Thoracic aorta (tissue), 2 donors: ENCODE data around the gene CCDC183. TPM values are rescaled to one million over a fixed set of nuclear protein-coding genes. Genes with fewer than 3 reads are reported as not detected.
"Not testable (repeated sequence)": the region's sequence is repeated elsewhere in the genome, so short reads cannot be mapped to it uniquely, and the experiment has no call there.

Experiments
- ATAC-seq: fragments of 150-250 bp; one replicate; pipeline ENCODE4 v1.8.0; 2017; ENCODE audit warnings: low read depth; ENCODE audit not compliant: insufficient number of reproducible peaks, low FRiP score
- DNase-seq: peaks from one replicate; pipeline ENCODE4 v3.0.0-alpha.2; 2020; ENCODE audit warnings: low spot score
- H3K27ac ChIP-seq, 2 donors: fragments of 200-600 bp; sonication (generic); 1 replicate in 1 of 2; 2 replicates in 1 of 2; pipeline ENCODE4 v1.5.1; 2016; ENCODE audit warnings: mild to moderate bottlenecking in 2 of 2, moderate library complexity in 2 of 2
- H3K27me3 ChIP-seq: fragments of 200-600 bp; sonication (generic); replicated peaks from 2 replicates; pipeline ENCODE4 v1.6.0; 2016; ENCODE audit warnings: mild to moderate bottlenecking; ENCODE audit not compliant: insufficient read depth
- H3K36me3 ChIP-seq: fragments of 200-600 bp; sonication (generic); one replicate; pipeline ENCODE4 v1.5.1; 2016
- H3K4me1 ChIP-seq, 2 donors: fragments of 200-600 bp; sonication (generic); 1 replicate in 1 of 2; 2 replicates in 1 of 2; pipeline versions ENCODE4 v1.5.1 to v1.6.0; 2016; ENCODE audit warnings: low read depth in 2 of 2, mild to moderate bottlenecking in 1 of 2; ENCODE audit not compliant: control insufficient read depth in 1 of 2
- H3K4me3 ChIP-seq: fragments of 200-600 bp; sonication (generic); 2 replicates; pipeline ENCODE4 v1.5.1; 2016; ENCODE audit warnings: mild to moderate bottlenecking
- H3K9me3 ChIP-seq: fragments of 200-600 bp; sonication (generic); 2 replicates; pipeline ENCODE4 v1.5.1; 2016
- CTCF ChIP-seq: fragments of 200-600 bp; sonication (generic); IDR thresholded peaks from one replicate; pipeline ENCODE4 v1.5.1; 2019; ENCODE audit warnings: antibody characterized with exemption
- total RNA-seq, 2 donors: library from RNA; depleted of rRNA; stranded (reverse); fragments of >200 nt; gene quantifications; one replicate each; pipeline versions ENCODE4 v1.1.0 to v1.2.3, GENCODE V29; 2016

Gene CCDC183
- total RNA-seq, 2 donors from 2014 or later: 0.68 to 0.71 TPM

- ATAC-seq: no peak
- Histone ChIP-seq H3K4me3 (no peak overlapping the region), H3K4me1 (peaks cover 11 to 31% of the 10 kb centered on the region in 2 donors), H3K27ac (no peak overlapping the region), H3K9me3 (no peaks in the 10 kb centered on the region), H3K36me3 (peaks cover 8% of the 10 kb centered on the region), H3K27me3 (peaks cover 5% of the 10 kb centered on the region)
- DNase-seq: no peak
- TF ChIP-seq CTCF: no peak
These were observed 43.3 kb downstream of the CCDC183 start for GRCh38 chr9:136839229-136840139.

GRCh38 chr9:136840140-136840876, 44.2 kb downstream of the CCDC183 start:
- H3K36me3 ChIP-seq: peaks cover 8% of the 10 kb centered on the region
- no peak overlapping the region for H3K27ac ChIP-seq
- H3K27me3 ChIP-seq: peaks cover 5% of the 10 kb centered on the region
- no peak overlapping the region for H3K4me3 ChIP-seq
- peaks cover 11 to 31% of the 10 kb centered on the region in 2 donors for H3K4me1 ChIP-seq
- no peak for TF ChIP-seq CTCF
- DNase-seq (no peak), ATAC-seq (no peak)
- no peaks in the 10 kb centered on the region for H3K9me3 ChIP-seq

GRCh38 chr9:136840877-136841645, 44.9 kb downstream of the CCDC183 start:
- ATAC-seq: no peak
- H3K4me3 ChIP-seq: no peak overlapping the region
- no peak overlapping the region for H3K27ac ChIP-seq
- H3K36me3 ChIP-seq: peaks cover 8% of the 10 kb centered on the region
- no peak for TF ChIP-seq CTCF
- H3K4me1 ChIP-seq: peaks cover 11 to 31% of the 10 kb centered on the region in 2 donors
- H3K9me3 ChIP-seq: no peaks in the 10 kb centered on the region
- no peak for DNase-seq
- peaks cover 5% of the 10 kb centered on the region for H3K27me3 ChIP-seq

- not testable (repeated sequence) for ATAC-seq, H3K27me3 ChIP-seq, H3K27ac ChIP-seq, H3K36me3 ChIP-seq, H3K9me3 ChIP-seq, DNase-seq
- Histone ChIP-seq H3K4me1 (peaks cover 11 to 36% of the 10 kb centered on the region in 2 donors), H3K4me3 (peak overlapping the region; percentile 73)
These were observed 45.7 kb downstream of the CCDC183 start for GRCh38 chr9:136841646-136842379.

GRCh38 chr9:136842380-136842948, 46.3 kb downstream of the CCDC183 start, which contains the start of gene AJM1:
Gene AJM1 (plus strand): TSS chr9:136842478. CDS start chr9:136844415, 1,937 bp downstream.
- not testable (repeated sequence) for H3K27me3 ChIP-seq, H3K27ac ChIP-seq, DNase-seq, ATAC-seq, H3K9me3 ChIP-seq, H3K36me3 ChIP-seq
- H3K4me3 ChIP-seq: peak within 1 kb of the TSS; percentile 73
- peaks cover 11 to 43% of the 10 kb centered on the region in 2 donors for H3K4me1 ChIP-seq
- TF ChIP-seq CTCF: peak; percentile 94

- not testable (repeated sequence) for H3K27ac ChIP-seq, DNase-seq, H3K36me3 ChIP-seq, H3K27me3 ChIP-seq, H3K9me3 ChIP-seq, ATAC-seq
- peaks cover 11 to 50% of the 10 kb centered on the region in 2 donors for H3K4me1 ChIP-seq
- H3K4me3 ChIP-seq: peak overlapping the region; percentile 39
These were observed 47.1 kb downstream of the CCDC183 start for GRCh38 chr9:136843159-136843800.
